Activated T-helper 2 cell treated with anti-CD3 and anti-CD28 coated beads, Interferon-gamma antibody, Interleukin-2, Interleukin-4, amounts not matched to agents 10 μg/mL and 5 μg/mL and 100 μg/mL, durations not matched to agents 14 hours and 24 hours and 36 hours (primary cell): ENCODE data around the gene UBE2E2. TPM values are rescaled to one million over a fixed set of nuclear protein-coding genes. Genes with fewer than 3 reads are reported as not detected.

Experiments used
- DNase-seq: peaks from one replicate; pipeline ENCODE4 v3.0.0; 2021; ENCODE audit warnings: low spot score
- H3K27ac Mint-ChIP-seq: one replicate; pipeline ENCODE4 v1.8.0; 2021; ENCODE audit warnings: mixed read lengths
- H3K27me3 Mint-ChIP-seq: one replicate; pipeline ENCODE4 v1.8.0; 2021; ENCODE audit warnings: low read depth, mixed read lengths
- H3K36me3 Mint-ChIP-seq: one replicate; pipeline ENCODE4 v1.8.0; 2021; ENCODE audit warnings: low read depth, mixed read lengths
- H3K4me1 Mint-ChIP-seq: one replicate; pipeline ENCODE4 v1.8.0; 2021; ENCODE audit warnings: low read depth, mixed read lengths
- H3K4me3 Mint-ChIP-seq: one replicate; pipeline ENCODE4 v1.8.0; 2021; ENCODE audit warnings: low read depth, mild to moderate bottlenecking, moderate library complexity, mixed read lengths
- H3K9me3 Mint-ChIP-seq: one replicate; pipeline ENCODE4 v1.8.0; 2021; ENCODE audit warnings: mixed read lengths
- intact Hi-C: fragments of 100-400 bp; cut with micrococcal nuclease; formaldehyde crosslinking; loops from one replicate; pipeline ENCODE4 v1.15.1; 2023
- total RNA-seq: library from RNA; stranded (reverse); gene quantifications from 2 replicates; pipeline ENCODE4 v1.2.3, GENCODE V29; 2022

The UBE2E2 gene
- total RNA-seq, 1 donor from 2014 or later: 7.5 TPM

- DNase-seq: no peak
- Mint-ChIP-seq H3K27me3 (no peaks in the 10 kb centered on the region), H3K36me3 (no peaks in the 10 kb centered on the region), H3K27ac (no peak overlapping the region), H3K9me3 (no peaks in the 10 kb centered on the region), H3K4me1 (no peaks in the 10 kb centered on the region), H3K4me3 (no peak overlapping the region)
- intact Hi-C loops: no loop called here
These were observed 305.3 kb downstream of the UBE2E2 start for GRCh38 chr3:23508464-23508863.

- no peak for DNase-seq
- intact Hi-C loops: no loop called here
- Mint-ChIP-seq H3K4me1 (no peaks in the 10 kb centered on the region), H3K4me3 (no peak overlapping the region), H3K27ac (no peak overlapping the region), H3K36me3 (no peaks in the 10 kb centered on the region), H3K9me3 (no peaks in the 10 kb centered on the region), H3K27me3 (peaks cover 2% of the 10 kb centered on the region)
These were observed 315.3 kb downstream of the UBE2E2 start for GRCh38 chr3:23518441-23518840.

GRCh38 chr3:23519314-23520208 lies 316.4 kb downstream of the UBE2E2 start:
- H3K27me3 Mint-ChIP-seq: peaks cover 2% of the 10 kb centered on the region
- H3K9me3 Mint-ChIP-seq: no peaks in the 10 kb centered on the region
- no peaks in the 10 kb centered on the region for H3K4me1 Mint-ChIP-seq
- H3K4me3 Mint-ChIP-seq: no peak overlapping the region
- intact Hi-C loops: no loop called here
- no peak overlapping the region for H3K27ac Mint-ChIP-seq
- DNase-seq: no peak
- H3K36me3 Mint-ChIP-seq: no peaks in the 10 kb centered on the region

- Mint-ChIP-seq H3K27me3 (no peaks in the 10 kb centered on the region), H3K27ac (no peak overlapping the region), H3K36me3 (no peaks in the 10 kb centered on the region), H3K4me3 (no peak overlapping the region), H3K9me3 (no peaks in the 10 kb centered on the region), H3K4me1 (no peaks in the 10 kb centered on the region)
- intact Hi-C loops: no loop called here
- no peak for DNase-seq
These were observed 324.2 kb downstream of the UBE2E2 start for GRCh38 chr3:23527326-23527725.

- H3K27me3 Mint-ChIP-seq: no peaks in the 10 kb centered on the region
- DNase-seq: no peak
- H3K4me3 Mint-ChIP-seq: no peak overlapping the region
- intact Hi-C loops: no loop called here
- H3K27ac Mint-ChIP-seq: no peak overlapping the region
- H3K9me3 Mint-ChIP-seq: no peaks in the 10 kb centered on the region
- no peaks in the 10 kb centered on the region for H3K36me3 Mint-ChIP-seq
- H3K4me1 Mint-ChIP-seq: no peaks in the 10 kb centered on the region
These were observed 330.5 kb downstream of the UBE2E2 start for GRCh38 chr3:23533596-23533995.

- DNase-seq: no peak
- Mint-ChIP-seq H3K9me3 (no peaks in the 10 kb centered on the region), H3K36me3 (no peaks in the 10 kb centered on the region), H3K27me3 (no peaks in the 10 kb centered on the region), H3K27ac (no peak overlapping the region), H3K4me3 (no peak overlapping the region), H3K4me1 (no peaks in the 10 kb centered on the region)
- intact Hi-C loops: no loop called here
These were observed 330.9 kb downstream of the UBE2E2 start for GRCh38 chr3:23533996-23534395.

GRCh38 chr3:23537101-23537551 lies 334.0 kb downstream of the UBE2E2 start:
- Mint-ChIP-seq H3K27ac (no peak overlapping the region), H3K27me3 (no peaks in the 10 kb centered on the region)

GRCh38 chr3:23539185-23539584 lies 336.1 kb downstream of the UBE2E2 start:
- no peaks in the 10 kb centered on the region for H3K9me3 Mint-ChIP-seq
- intact Hi-C loops: no loop called here
- no peak overlapping the region for H3K4me3 Mint-ChIP-seq
- DNase-seq: no peak
- H3K36me3 Mint-ChIP-seq: no peaks in the 10 kb centered on the region
- no peak overlapping the region for H3K27ac Mint-ChIP-seq
- H3K27me3 Mint-ChIP-seq: no peaks in the 10 kb centered on the region
- H3K4me1 Mint-ChIP-seq: no peaks in the 10 kb centered on the region

More at GRCh38 chr3:23537101-23537551, 334.0 kb downstream of the UBE2E2 start:
- H3K36me3 Mint-ChIP-seq: no peaks in the 10 kb centered on the region
- H3K9me3 Mint-ChIP-seq: no peaks in the 10 kb centered on the region
- H3K4me3 Mint-ChIP-seq: no peak overlapping the region
- intact Hi-C loops: no loop called here
- DNase-seq: no peak
- no peaks in the 10 kb centered on the region for H3K4me1 Mint-ChIP-seq

- H3K27ac Mint-ChIP-seq: no peak overlapping the region
- intact Hi-C loops: no loop called here
- no peak for DNase-seq
- no peaks in the 10 kb centered on the region for H3K4me1 Mint-ChIP-seq
- no peaks in the 10 kb centered on the region for H3K9me3 Mint-ChIP-seq
- H3K27me3 Mint-ChIP-seq: no peaks in the 10 kb centered on the region
- H3K36me3 Mint-ChIP-seq: no peaks in the 10 kb centered on the region
- no peak overlapping the region for H3K4me3 Mint-ChIP-seq
These were observed 337.5 kb downstream of the UBE2E2 start for GRCh38 chr3:23540600-23540999.

GRCh38 chr3:23542079-23542478 lies 339.0 kb downstream of the UBE2E2 start:
- intact Hi-C loops: no loop called here
- no peak for DNase-seq
- no peaks in the 10 kb centered on the region for H3K36me3 Mint-ChIP-seq
- H3K27me3 Mint-ChIP-seq: no peaks in the 10 kb centered on the region
- H3K4me3 Mint-ChIP-seq: no peak overlapping the region
- H3K9me3 Mint-ChIP-seq: no peaks in the 10 kb centered on the region
- H3K27ac Mint-ChIP-seq: no peak overlapping the region
- no peaks in the 10 kb centered on the region for H3K4me1 Mint-ChIP-seq

- no peaks in the 10 kb centered on the region for H3K27me3 Mint-ChIP-seq
- H3K4me3 Mint-ChIP-seq: no peak overlapping the region
- intact Hi-C loops: no loop called here
- no peaks in the 10 kb centered on the region for H3K36me3 Mint-ChIP-seq
- H3K9me3 Mint-ChIP-seq: no peaks in the 10 kb centered on the region
- H3K4me1 Mint-ChIP-seq: no peaks in the 10 kb centered on the region
- H3K27ac Mint-ChIP-seq: no peak overlapping the region
- DNase-seq: no peak
These were observed 343.1 kb downstream of the UBE2E2 start for GRCh38 chr3:23546181-23546580.

- H3K36me3 Mint-ChIP-seq: no peaks in the 10 kb centered on the region
- no peak for DNase-seq
- no peaks in the 10 kb centered on the region for H3K4me1 Mint-ChIP-seq
- no peak overlapping the region for H3K4me3 Mint-ChIP-seq
- H3K9me3 Mint-ChIP-seq: no peaks in the 10 kb centered on the region
- H3K27ac Mint-ChIP-seq: no peak overlapping the region
- intact Hi-C loops: no loop called here
- no peaks in the 10 kb centered on the region for H3K27me3 Mint-ChIP-seq
These were observed 345.0 kb downstream of the UBE2E2 start for GRCh38 chr3:23547905-23548650.

- no peaks in the 10 kb centered on the region for H3K4me1 Mint-ChIP-seq
- H3K36me3 Mint-ChIP-seq: no peaks in the 10 kb centered on the region
- DNase-seq: no peak
- intact Hi-C loops: no loop called here
- no peak overlapping the region for H3K27ac Mint-ChIP-seq
- no peak overlapping the region for H3K4me3 Mint-ChIP-seq
- no peaks in the 10 kb centered on the region for H3K9me3 Mint-ChIP-seq
- no peaks in the 10 kb centered on the region for H3K27me3 Mint-ChIP-seq
These were observed 345.6 kb downstream of the UBE2E2 start for GRCh38 chr3:23548706-23549105.
